ENCODE data around the gene EIF5B. TPM values are rescaled to one million over a fixed set of nuclear protein-coding genes. Genes with fewer than 3 reads are reported as not detected.
"Not testable (repeated sequence)": the region's sequence is repeated elsewhere in the genome, so short reads cannot be mapped to it uniquely, and the experiment has no call there.

The EIF5B gene
- total RNA-seq, 1 donor from 2014 or later = 26.8 TPM

GRCh38 chr2:99348173-99348572, 11.0 kb downstream of the EIF5B start:
- DNase-seq (ENCODE audit: low spot score) = no peak
- no peak overlapping the region for H3K9ac ChIP-seq
- H3K4me1 ChIP-seq = no peaks in the 10 kb centered on the region
- no peaks in the 10 kb centered on the region for H3K27me3 ChIP-seq
- no peak overlapping the region for H3K4me3 ChIP-seq
- TF ChIP-seq CTCF (IDR thresholded peaks at IDR 0.05) (no peak), EZH2phosphoT487 (IDR thresholded peaks at IDR 0.05) (no peak), EZH2 (IDR thresholded peaks at IDR 0.05) (no peak)
- Mint-ChIP-seq H3K9me3 (no peaks in the 10 kb centered on the region), H3K4me3 (no peak overlapping the region), H3K27me3 (ENCODE audit: insufficient read depth, low read depth) (peaks cover 2% of the 10 kb centered on the region), H3K36me3 (peaks cover 3% of the 10 kb centered on the region), H3K27ac (no peak overlapping the region), H3K4me1 (no peaks in the 10 kb centered on the region)
- peaks cover 100% of the 10 kb centered on the region for H3K79me2 ChIP-seq (ENCODE audit: low read depth)
- H4K20me1 ChIP-seq (ENCODE audit: low read depth) = peaks cover 80% of the 10 kb centered on the region
- no peak overlapping the region for H2AFZ ChIP-seq (replicated peaks)
- no peaks in the 10 kb centered on the region for H3F3A ChIP-seq (ENCODE audit: low read depth)
- H3K4me2 ChIP-seq = no peak overlapping the region
- no peaks in the 10 kb centered on the region for H3K9me3 ChIP-seq (ENCODE audit: low read depth)
- H3K27ac ChIP-seq = no peak overlapping the region
- H3K36me3 ChIP-seq = no peaks in the 10 kb centered on the region

GRCh38 chr2:99350194-99350593, 13.0 kb downstream of the EIF5B start:
- Histone ChIP-seq H3K4me3 (no peak overlapping the region), H3K4me1 (no peaks in the 10 kb centered on the region), H3K9ac (no peak overlapping the region), H3K36me3 (no peaks in the 10 kb centered on the region), H3K4me2 (no peak overlapping the region), H2AFZ (replicated peaks) (no peak overlapping the region), H3K79me2 (ENCODE audit: low read depth) (peaks cover 100% of the 10 kb centered on the region), H4K20me1 (ENCODE audit: low read depth) (peaks cover 74% of the 10 kb centered on the region), H3K9me3 (ENCODE audit: low read depth) (no peaks in the 10 kb centered on the region), H3K27me3 (no peaks in the 10 kb centered on the region), H3K27ac (no peak overlapping the region), H3F3A (ENCODE audit: low read depth) (no peaks in the 10 kb centered on the region)
- no peaks in the 10 kb centered on the region for H3K4me1 Mint-ChIP-seq
- H3K27me3 Mint-ChIP-seq (ENCODE audit: insufficient read depth, low read depth) = peaks cover 2% of the 10 kb centered on the region
- H3K9me3 Mint-ChIP-seq = no peaks in the 10 kb centered on the region
- no peak for TF ChIP-seq EZH2 (IDR thresholded peaks at IDR 0.05)
- TF ChIP-seq CTCF (IDR thresholded peaks at IDR 0.05) = no peak
- DNase-seq (ENCODE audit: low spot score) = no peak
- H3K36me3 Mint-ChIP-seq = peaks cover 4% of the 10 kb centered on the region
- no peak overlapping the region for H3K27ac Mint-ChIP-seq
- no peak overlapping the region for H3K4me3 Mint-ChIP-seq

GRCh38 chr2:99354070-99354469, 16.9 kb downstream of the EIF5B start:
- Histone ChIP-seq H3K4me1 (no peaks in the 10 kb centered on the region), H2AFZ (replicated peaks) (no peak overlapping the region), H3K4me2 (no peak overlapping the region), H3K9me3 (ENCODE audit: low read depth) (no peaks in the 10 kb centered on the region), H3F3A (ENCODE audit: low read depth) (no peaks in the 10 kb centered on the region), H3K27me3 (no peaks in the 10 kb centered on the region), H4K20me1 (ENCODE audit: low read depth) (peaks cover 71% of the 10 kb centered on the region), H3K4me3 (no peak overlapping the region), H3K9ac (no peak overlapping the region), H3K27ac (no peak overlapping the region), H3K36me3 (no peaks in the 10 kb centered on the region), H3K79me2 (ENCODE audit: low read depth) (peaks cover 98% of the 10 kb centered on the region)
- Mint-ChIP-seq H3K9me3 (no peaks in the 10 kb centered on the region), H3K36me3 (peaks cover 4% of the 10 kb centered on the region), H3K4me3 (no peak overlapping the region), H3K27me3 (ENCODE audit: insufficient read depth, low read depth) (no peaks in the 10 kb centered on the region), H3K27ac (no peak overlapping the region), H3K4me1 (no peaks in the 10 kb centered on the region)
- TF ChIP-seq EZH2phosphoT487 (IDR thresholded peaks at IDR 0.05) = no peak
- no peak for TF ChIP-seq CTCF (IDR thresholded peaks at IDR 0.05)
- no peak for TF ChIP-seq EZH2 (IDR thresholded peaks at IDR 0.05)
- no peak for DNase-seq (ENCODE audit: low spot score)

GRCh38 chr2:99354825-99355224, 17.6 kb downstream of the EIF5B start:
- not testable (repeated sequence) for H3K9me3 Mint-ChIP-seq; H3K4me1 Mint-ChIP-seq; H3K36me3 Mint-ChIP-seq; H3K27ac Mint-ChIP-seq; H3K27ac ChIP-seq; H3K36me3 ChIP-seq; H2AFZ ChIP-seq (replicated peaks); DNase-seq (ENCODE audit: low spot score); H3K4me2 ChIP-seq; H3K9ac ChIP-seq; H3K9me3 ChIP-seq (ENCODE audit: low read depth); H3K27me3 Mint-ChIP-seq (ENCODE audit: insufficient read depth, low read depth); H3K4me3 ChIP-seq; H3K27me3 ChIP-seq; H3K4me1 ChIP-seq; H3F3A ChIP-seq (ENCODE audit: low read depth); H3K4me3 Mint-ChIP-seq
- H4K20me1 ChIP-seq (ENCODE audit: low read depth) = peaks cover 64% of the 10 kb centered on the region
- peaks cover 98% of the 10 kb centered on the region for H3K79me2 ChIP-seq (ENCODE audit: low read depth)

Data from neural progenitor cell (in vitro differentiated cells).